Activated CD8-positive, alpha-beta T cell treated with anti-CD3 and anti-CD28 coated beads, Interleukin-2, amount 10 ng/mL, durations not matched to agents 7 days and 5 days (primary cell): ENCODE results near the gene SCAND1. TPM values are rescaled to one million over a fixed set of nuclear protein-coding genes. Genes with fewer than 3 reads are reported as not detected.
"Not testable (repeated sequence)": the region's sequence is repeated elsewhere in the genome, so short reads cannot be mapped to it uniquely, and the experiment has no call there.

Experiments
- ATAC-seq: fragments of 150-1000 bp; cut with Tn5 transposase; one replicate; pipeline ENCODE4 v1.10.0; 2021; ENCODE audit warnings: moderate library complexity
- CTCF ChIA-PET: fragments of 350-600 bp; sonication (Branson Sonifier 250); formaldehyde crosslinking; loops from one replicate; lab custom pipeline; 2021; ENCODE audit warnings: antibody characterized with exemption; lab: Charles Lee
- POLR2A ChIA-PET: fragments of 350-600 bp; sonication (Branson Sonifier 250); formaldehyde crosslinking; loops from one replicate; lab custom pipeline; 2021; ENCODE audit warnings: antibody characterized with exemption; lab: Charles Lee
- DNase-seq: peaks from one replicate; pipeline ENCODE4 v3.0.0-alpha.2; 2020
- H3K27ac Mint-ChIP-seq: one replicate; pipeline ENCODE4 v1.8.0; 2021; ENCODE audit warnings: mild to moderate bottlenecking, mixed read lengths
- H3K27me3 Mint-ChIP-seq: one replicate; pipeline ENCODE4 v1.8.0; 2021; ENCODE audit warnings: low read depth, mixed read lengths
- H3K36me3 Mint-ChIP-seq: one replicate; pipeline ENCODE4 v1.8.0; 2021; ENCODE audit warnings: low read depth, mixed read lengths
- H3K4me1 Mint-ChIP-seq: one replicate; pipeline ENCODE4 v1.8.0; 2021; ENCODE audit warnings: low read depth, mixed read lengths
- H3K4me3 Mint-ChIP-seq: one replicate; pipeline ENCODE4 v1.8.0; 2021; ENCODE audit warnings: mild to moderate bottlenecking, mixed read lengths
- H3K9me3 Mint-ChIP-seq: one replicate; pipeline ENCODE4 v1.8.0; 2022; ENCODE audit warnings: mixed read lengths; ENCODE audit not compliant: insufficient read depth
- total RNA-seq, 2 experiments: library from RNA; stranded (reverse); gene quantifications; one replicate each; pipeline ENCODE4 v1.2.3, GENCODE V29; 2021

SCAND1 gene
- total RNA-seq, 2 experiments from 2014 or later, result 63.2 to 64.7 TPM

- H3K27ac Mint-ChIP-seq, result no peak overlapping the region
- CTCF ChIA-PET, result no interaction called here
- ATAC-seq (no peak), DNase-seq (no peak)
- peaks cover 14% of the 10 kb centered on the region for H3K36me3 Mint-ChIP-seq
- H3K9me3 Mint-ChIP-seq, result no peaks in the 10 kb centered on the region
- no peak overlapping the region for H3K4me3 Mint-ChIP-seq
- peaks cover 21% of the 10 kb centered on the region for H3K4me1 Mint-ChIP-seq
- peaks cover 4% of the 10 kb centered on the region for H3K27me3 Mint-ChIP-seq
- POLR2A ChIA-PET, result no interaction called here
These were observed 2.3 kb upstream of the SCAND1 start for GRCh38 chr20:35956616-35957015.

GRCh38 chr20:35954907-35955251 is 577 bp upstream of the SCAND1 start:
- Mint-ChIP-seq H3K36me3 (peaks cover 16% of the 10 kb centered on the region), H3K9me3 (no peaks in the 10 kb centered on the region), H3K4me3 (peak overlapping the region; percentile 99), H3K27me3 (no peaks in the 10 kb centered on the region), H3K27ac (peak overlapping the region; percentile 100), H3K4me1 (peaks cover 24% of the 10 kb centered on the region)
- CTCF ChIA-PET, result interaction anchor here (0.8 to 3.7 kb wide), 30 partner anchors 8 to 508 kb away, joined by 3 to 42 read pairs (median 6); partner anchors contain the start of genes CNBD2, ERGIC3, NFS1 and PHF20
- DNase-seq, result peak; percentile 66
- POLR2A ChIA-PET, result interaction anchor here (0.8 to 3.9 kb wide), 29 partner anchors 12 to 1960 kb away, joined by 3 to 68 read pairs (median 5); partner anchors contain the start of genes CEP250, CPNE1, EIF6 and ERGIC3
- peak; percentile 1 for ATAC-seq

GRCh38 chr20:35953387-35954199 is 709 bp downstream of the SCAND1 start:
- Mint-ChIP-seq H3K27ac (peak overlapping the region; percentile 100), H3K4me1 (peaks cover 24% of the 10 kb centered on the region), H3K4me3 (peak overlapping the region; percentile 99), H3K27me3 (no peaks in the 10 kb centered on the region), H3K9me3 (no peaks in the 10 kb centered on the region), H3K36me3 (peaks cover 18% of the 10 kb centered on the region)
- DNase-seq, result peak; percentile 83
- POLR2A ChIA-PET, result interaction anchor here (0.6 to 3.9 kb wide), 39 partner anchors 10 to 1959 kb away, joined by 3 to 68 read pairs (median 4); partner anchors contain the start of genes AAR2, CEP250, CPNE1 and ERGIC3
- CTCF ChIA-PET, result interaction anchor here (0.6 to 3.7 kb wide), 53 partner anchors 9 to 1142 kb away, joined by 3 to 42 read pairs (median 4); partner anchors contain the start of genes ACSS2, CEP250, CNBD2 and CPNE1
- ATAC-seq, result peak; percentile 50

DNA sequence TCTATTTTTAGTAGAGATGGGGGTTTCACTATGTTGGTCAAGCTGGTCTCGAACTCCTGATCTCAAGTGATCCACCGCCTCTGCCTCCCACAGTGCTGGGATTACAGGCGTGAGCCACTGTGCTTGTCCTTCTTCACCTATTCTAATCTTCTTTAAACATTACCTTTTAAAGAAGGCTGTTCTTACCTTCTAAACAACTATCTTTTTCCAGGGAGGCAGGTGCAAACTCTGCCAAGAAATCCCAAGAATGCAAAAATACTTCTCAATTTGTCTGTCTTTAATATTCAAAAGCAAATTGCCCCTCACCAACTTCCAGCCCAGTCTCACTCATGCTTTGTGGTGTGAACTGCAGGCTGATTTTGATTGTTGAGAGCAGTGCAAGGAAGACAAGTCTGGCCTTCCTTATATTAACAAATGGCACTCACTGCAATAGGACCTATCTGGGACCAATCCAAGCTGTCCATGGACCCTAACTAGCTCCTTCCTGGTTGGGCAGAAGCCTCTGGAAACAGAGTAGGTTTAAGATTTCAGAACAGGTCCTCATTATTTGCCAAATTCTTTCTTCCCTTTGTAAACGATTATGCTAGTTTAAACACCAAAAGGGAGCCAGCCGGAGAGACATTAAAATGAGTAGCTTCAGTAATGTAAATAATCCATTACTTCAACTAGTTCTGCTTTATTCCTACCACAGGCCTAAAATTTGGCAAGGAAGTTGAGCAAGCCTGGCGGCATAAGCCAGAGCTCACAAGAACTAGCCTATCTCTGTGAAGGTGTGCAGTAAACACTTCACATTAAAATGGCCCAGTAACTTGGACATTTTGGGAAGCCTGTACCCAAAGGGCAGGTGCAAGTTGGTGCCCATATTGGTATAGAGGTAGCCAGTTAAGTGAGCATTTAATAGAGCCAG is 1.6 kb downstream of the SCAND1 start:
- no peaks in the 10 kb centered on the region for H3K27me3 Mint-ChIP-seq
- POLR2A ChIA-PET, result interaction anchor here (1.0 to 3.9 kb wide), 10 partner anchors 10 to 498 kb away, joined by 3 to 68 read pairs (median 14); partner anchors contain the start of genes AAR2, CEP250, CPNE1 and PHF20
- peaks cover 24% of the 10 kb centered on the region for H3K4me1 Mint-ChIP-seq
- peak overlapping the region; percentile 99 for H3K4me3 Mint-ChIP-seq
- ATAC-seq (no peak), DNase-seq (peak; percentile 24)
- H3K36me3 Mint-ChIP-seq, result peaks cover 19% of the 10 kb centered on the region
- no peaks in the 10 kb centered on the region for H3K9me3 Mint-ChIP-seq
- CTCF ChIA-PET, result interaction anchor here (0.9 to 3.7 kb wide), 14 partner anchors 9 to 384 kb away, joined by 3 to 42 read pairs (median 10); partner anchors contain the start of genes CPNE1, NFS1, RBM12 and RBM39
- H3K27ac Mint-ChIP-seq, result peak overlapping the region; percentile 100

- ChIA-PET POLR2A (interaction anchor here (1.0 to 3.9 kb wide), 6 partner anchors 9 to 461 kb away, joined by 3 to 68 read pairs (median 18); partner anchors contain the start of genes CPNE1, PHF20, RBM12 and RBM39), CTCF (interaction anchor here (2.7 to 3.7 kb wide), 3 partner anchors 209 to 289 kb away, joined by 13 to 42 read pairs (median 18); partner anchors contain the start of genes CPNE1, NFS1, RBM12 and RBM39)
- not testable (repeated sequence) for H3K27me3 Mint-ChIP-seq, ATAC-seq, H3K9me3 Mint-ChIP-seq, DNase-seq
- Mint-ChIP-seq H3K27ac (peak overlapping the region; percentile 100), H3K4me3 (peak overlapping the region; percentile 99), H3K36me3 (peaks cover 25% of the 10 kb centered on the region), H3K4me1 (peaks cover 24% of the 10 kb centered on the region)
These were observed 2.2 kb downstream of the SCAND1 start for GRCh38 chr20:35952080-35952479.

DNA sequence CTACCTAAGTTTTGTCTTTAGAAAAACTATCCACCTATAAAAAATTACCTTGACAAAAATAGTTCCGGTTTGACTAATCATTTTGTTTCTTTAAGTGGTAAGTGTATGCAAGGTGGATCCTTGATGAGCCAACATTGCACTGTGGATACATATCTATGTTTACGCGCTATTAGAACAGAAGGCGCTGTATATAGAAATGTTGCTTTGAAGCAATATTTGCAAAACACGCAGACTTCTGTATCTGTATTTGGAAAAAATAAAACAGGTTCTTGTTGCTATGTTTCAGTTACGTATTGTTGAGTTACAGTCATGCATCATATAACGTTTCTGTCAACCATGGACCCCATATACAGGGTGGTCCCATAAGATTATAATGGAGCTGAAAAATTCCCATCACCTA is 4.2 kb downstream of the SCAND1 start:
- Mint-ChIP-seq H3K36me3 (peaks cover 27% of the 10 kb centered on the region), H3K9me3 (no peaks in the 10 kb centered on the region), H3K4me1 (peaks cover 16% of the 10 kb centered on the region), H3K27ac (no peak overlapping the region), H3K4me3 (no peak overlapping the region), H3K27me3 (no peaks in the 10 kb centered on the region)
- POLR2A ChIA-PET, result no interaction called here
- ATAC-seq (no peak), DNase-seq (no peak)
- CTCF ChIA-PET, result no interaction called here

GRCh38 chr20:35947907-35948306 is 6.4 kb downstream of the SCAND1 start:
- Mint-ChIP-seq H3K4me1 (peaks cover 15% of the 10 kb centered on the region), H3K36me3 (peaks cover 25% of the 10 kb centered on the region), H3K9me3 (no peaks in the 10 kb centered on the region), H3K4me3 (no peak overlapping the region), H3K27ac (no peak overlapping the region), H3K27me3 (no peaks in the 10 kb centered on the region)
- no peak for ATAC-seq
- DNase-seq, result no peak
- CTCF ChIA-PET, result interaction anchor here (0.6 to 1.7 kb wide), 13 partner anchors 10 to 238 kb away, joined by 3 to 9 read pairs (median 4); partner anchors contain the start of gene RBM39
- POLR2A ChIA-PET, result interaction anchor here (1.1 kb wide), 1 partner anchor 205 kb away, joined by 3 read pairs; no protein-coding TSS in a partner anchor

DNA sequence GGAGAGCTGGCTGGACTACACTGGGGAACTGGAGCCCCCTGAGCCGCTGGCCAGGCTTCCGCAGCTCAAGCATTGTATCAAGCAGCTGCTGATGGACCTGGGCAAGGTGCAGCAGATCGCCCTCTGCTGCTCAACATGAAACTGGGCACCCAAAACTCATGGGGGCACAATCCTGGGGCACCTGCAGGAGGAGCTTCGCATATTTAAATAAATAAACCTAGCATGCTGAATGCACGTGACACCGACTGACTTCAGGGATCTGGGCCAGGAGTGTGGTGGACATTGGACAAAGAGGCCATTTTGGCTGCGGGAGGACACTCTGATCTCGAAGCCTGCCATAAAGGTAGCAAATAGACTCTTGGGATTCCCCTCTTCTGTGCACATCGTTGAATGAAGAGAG is 6.8 kb downstream of the SCAND1 start:
- Mint-ChIP-seq H3K4me1 (peaks cover 10% of the 10 kb centered on the region), H3K27me3 (no peaks in the 10 kb centered on the region), H3K36me3 (peaks cover 21% of the 10 kb centered on the region), H3K9me3 (no peaks in the 10 kb centered on the region), H3K4me3 (no peak overlapping the region), H3K27ac (no peak overlapping the region)
- ATAC-seq, result peak; percentile 79
- DNase-seq, result peak; percentile 56
- CTCF ChIA-PET, result interaction anchor here (0.6 to 6.7 kb wide), 18 partner anchors 7 to 329 kb away, joined by 3 to 28 read pairs (median 4); partner anchors contain the start of genes RBM39 and SCAND1
- POLR2A ChIA-PET, result interaction anchor here (1.1 kb wide), 1 partner anchor 205 kb away, joined by 3 read pairs; no protein-coding TSS in a partner anchor

DNA sequence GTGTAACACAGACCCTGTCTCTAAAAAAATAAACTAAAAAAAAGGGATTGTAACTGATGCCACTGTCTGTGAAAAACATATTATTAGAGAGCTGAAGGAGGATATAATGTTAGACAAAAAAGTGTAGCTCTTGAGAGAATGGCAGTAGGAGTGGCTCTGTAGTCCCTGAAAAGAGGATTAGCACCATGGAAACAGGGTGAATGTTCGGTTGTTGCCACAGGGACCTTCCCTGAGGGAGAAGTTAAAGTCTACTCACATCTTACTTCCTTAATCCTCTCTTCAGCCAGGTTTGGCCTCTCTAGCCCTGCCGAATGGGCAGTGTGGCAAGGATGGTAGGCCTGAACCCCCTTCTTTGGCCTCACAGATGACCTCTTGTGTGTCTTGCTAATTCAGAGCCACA is 12.1 kb downstream of the SCAND1 start:
- ChIA-PET CTCF (interaction anchor here (1.4 to 6.7 kb wide), 2 partner anchors 12 to 196 kb away, joined by 3 to 28 read pairs; partner anchors contain the start of gene SCAND1), POLR2A (interaction anchor here (1.5 to 2.0 kb wide), 2 partner anchors 11 to 12 kb away, joined by 7 to 14 read pairs; partner anchors contain the start of gene SCAND1)
- no peaks in the 10 kb centered on the region for H3K9me3 Mint-ChIP-seq
- DNase-seq (no peak), ATAC-seq (no peak)
- peak overlapping the region; percentile 57 for H3K27ac Mint-ChIP-seq
- H3K4me1 Mint-ChIP-seq, result no peaks in the 10 kb centered on the region
- H3K36me3 Mint-ChIP-seq, result peaks cover 24% of the 10 kb centered on the region
- no peaks in the 10 kb centered on the region for H3K27me3 Mint-ChIP-seq
- H3K4me3 Mint-ChIP-seq, result no peak overlapping the region

DNA sequence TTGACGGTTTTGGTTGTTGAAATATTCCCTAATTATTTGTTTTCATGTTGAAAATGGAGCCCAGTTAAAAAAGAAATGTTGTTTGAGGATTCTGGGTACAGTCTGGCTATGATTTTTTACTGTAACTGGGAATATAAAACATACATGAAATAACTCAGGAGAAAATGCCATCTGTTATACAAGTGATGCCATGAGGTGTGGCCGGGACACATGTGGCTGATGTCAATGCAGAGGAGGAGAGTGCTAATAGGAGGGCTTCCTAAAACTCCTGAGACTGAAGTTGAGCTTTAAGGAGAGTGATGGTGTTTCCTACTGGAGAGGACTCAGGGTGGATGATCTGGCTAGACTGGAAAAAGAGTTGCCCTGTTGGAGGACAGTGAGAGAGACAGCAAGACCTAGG is 12.7 kb downstream of the SCAND1 start:
- H3K36me3 Mint-ChIP-seq, result peaks cover 21% of the 10 kb centered on the region
- ChIA-PET POLR2A (interaction anchor here (2.0 kb wide), 1 partner anchor 12 kb away, joined by 14 read pairs; the partner anchor contains the start of gene SCAND1), CTCF (interaction anchor here (1.4 to 6.7 kb wide), 2 partner anchors 13 to 197 kb away, joined by 3 to 28 read pairs; partner anchors contain the start of gene SCAND1)
- no peak for DNase-seq
- H3K4me3 Mint-ChIP-seq, result no peak overlapping the region
- H3K4me1 Mint-ChIP-seq, result no peaks in the 10 kb centered on the region
- no peak overlapping the region for H3K27ac Mint-ChIP-seq
- ATAC-seq, result no peak
- no peaks in the 10 kb centered on the region for H3K27me3 Mint-ChIP-seq
- no peaks in the 10 kb centered on the region for H3K9me3 Mint-ChIP-seq
